ENCODE data around the gene SHCBP1L.
A peak's percentile ranks its signal among the peaks of the same experiment; 100 is the strongest.

SHCBP1L gene

DNA sequence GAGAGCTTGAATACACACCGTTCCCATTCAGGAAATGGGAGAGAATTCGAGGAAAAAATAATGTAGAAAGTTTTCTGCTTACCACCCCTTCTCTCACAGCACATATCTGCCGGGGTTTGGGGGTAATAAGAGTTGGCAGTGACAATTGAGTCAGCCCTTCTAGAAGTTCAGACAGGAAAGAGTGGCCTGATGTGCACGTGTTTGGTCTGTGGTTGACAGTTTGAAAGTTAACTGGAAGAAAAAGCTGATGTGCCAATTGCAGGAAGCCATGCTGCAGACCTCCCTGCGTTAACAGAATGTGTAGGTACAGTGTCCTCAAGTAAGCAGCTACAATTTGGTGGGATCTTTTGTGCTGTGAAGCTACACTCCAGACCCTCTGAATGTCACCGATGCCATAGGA lies 63.0 kb downstream of the SHCBP1L start:
- DNase-seq (ENCODE audit: low read depth): no peak

DNA sequence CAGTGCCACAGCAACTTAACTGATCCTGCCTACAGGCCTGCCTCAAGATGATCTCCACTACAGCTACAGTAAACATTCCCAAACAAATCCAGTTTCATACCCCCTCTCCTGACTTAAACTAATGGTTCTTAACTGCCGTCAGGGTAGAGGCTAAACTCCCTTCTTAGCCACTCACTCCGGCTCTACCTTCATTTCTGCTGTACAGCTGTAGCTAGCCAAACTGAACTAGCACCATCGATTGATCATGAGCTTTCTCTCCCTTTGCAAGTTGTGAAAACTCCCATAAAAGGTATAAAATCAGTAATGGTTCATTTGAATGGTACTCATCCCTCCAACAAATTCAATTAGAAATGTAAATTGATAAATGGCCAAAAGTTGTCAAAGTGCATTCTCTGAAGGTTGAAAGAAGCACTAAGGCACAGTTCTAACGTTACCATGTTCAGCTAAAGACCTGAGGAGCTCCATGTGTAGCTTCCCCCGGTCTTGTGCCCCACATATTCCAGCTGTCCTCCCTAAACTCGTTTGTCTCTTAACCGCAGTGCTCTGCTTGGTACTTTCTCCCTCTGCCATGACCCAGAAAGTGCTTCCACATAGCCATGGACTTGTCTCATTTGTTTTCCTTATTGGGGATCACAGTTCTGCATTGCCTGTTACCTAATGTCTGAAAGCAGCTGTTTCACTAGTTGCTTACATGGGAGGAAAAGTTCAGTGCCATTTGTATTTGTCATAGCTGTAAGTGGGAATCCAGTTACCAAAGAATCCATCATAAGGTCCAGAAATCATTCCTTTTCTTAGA lies 64.0 kb downstream of the SHCBP1L start:
- DNase-seq (ENCODE audit: low read depth): peak; percentile 21

DNA sequence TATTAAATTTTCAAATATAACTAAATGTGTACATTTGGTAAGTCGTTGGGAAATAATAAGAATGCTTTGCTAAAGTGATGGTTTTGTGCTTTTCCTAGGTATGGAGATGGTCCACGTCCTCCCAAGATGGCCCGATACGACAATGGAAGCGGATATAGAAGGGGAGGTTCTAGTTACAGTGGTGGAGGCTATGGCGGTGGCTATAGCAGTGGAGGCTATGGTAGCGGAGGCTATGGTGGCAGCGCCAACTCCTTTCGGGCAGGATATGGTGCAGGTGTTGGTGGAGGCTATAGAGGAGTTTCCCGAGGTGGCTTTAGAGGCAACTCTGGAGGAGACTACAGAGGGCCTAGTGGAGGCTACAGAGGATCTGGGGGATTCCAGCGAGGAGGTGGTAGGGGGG lies 66.0 kb downstream of the SHCBP1L start:
- DNase-seq (ENCODE audit: low read depth): no peak

DNA sequence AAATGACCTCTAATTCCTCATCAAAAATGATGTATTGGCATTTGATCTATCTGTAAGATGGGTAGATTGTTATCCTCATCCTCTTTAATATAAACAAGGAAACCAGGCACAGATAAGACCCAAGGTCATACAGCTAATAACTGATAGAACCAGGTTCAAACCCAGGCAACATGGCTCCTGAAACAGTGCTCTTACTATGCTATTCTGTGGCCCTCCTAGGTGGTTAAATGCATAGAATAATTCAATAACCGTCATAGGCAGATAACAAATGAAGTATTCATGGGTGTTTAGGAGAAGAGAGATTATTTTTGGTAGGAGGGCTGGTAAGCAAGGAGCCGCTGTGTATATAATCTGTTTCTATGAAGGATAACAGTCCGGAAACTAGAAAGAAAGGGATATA lies 67.4 kb downstream of the SHCBP1L start:
- no peak for DNase-seq (ENCODE audit: low read depth)

DNA sequence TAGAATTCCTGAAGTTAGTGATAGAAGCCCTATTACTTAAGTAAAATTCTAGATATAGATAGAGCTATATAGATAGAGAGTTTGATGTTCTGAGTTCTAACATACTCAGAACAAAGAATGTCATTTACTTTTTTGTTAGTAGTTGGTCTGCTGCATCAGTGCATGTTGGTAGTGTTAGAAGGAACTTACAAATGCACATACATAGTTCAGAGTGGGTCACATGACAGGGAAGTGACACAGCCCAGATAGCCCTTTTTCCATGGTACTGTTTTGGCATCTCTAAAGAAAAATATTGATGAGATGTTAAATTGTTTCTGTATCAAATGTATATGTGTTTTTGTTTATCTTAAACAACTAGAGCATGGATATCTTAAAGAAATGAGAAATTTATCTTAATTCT lies 68.1 kb downstream of the SHCBP1L start:
- DNase-seq (ENCODE audit: low read depth): no peak

DNA sequence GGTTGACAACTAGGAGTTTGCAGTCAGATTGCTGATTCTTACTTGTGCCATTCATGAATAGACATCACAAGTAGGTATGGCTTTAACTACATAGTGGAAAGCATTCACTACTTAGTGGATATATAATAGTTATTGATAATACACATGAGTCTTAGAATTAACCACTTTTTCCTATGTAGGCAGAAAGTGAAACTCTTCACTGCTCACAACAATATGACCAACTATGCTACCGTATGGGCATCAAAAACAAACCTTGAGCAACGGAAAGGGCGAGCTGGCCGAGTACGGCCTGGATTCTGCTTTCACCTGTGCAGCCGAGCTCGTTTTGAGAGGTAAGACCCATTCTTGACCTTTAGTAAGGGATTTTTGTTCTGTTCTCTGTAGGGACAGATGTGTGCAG lies 75.1 kb downstream of the SHCBP1L start:
- DNase-seq (ENCODE audit: low read depth): no peak

DNA sequence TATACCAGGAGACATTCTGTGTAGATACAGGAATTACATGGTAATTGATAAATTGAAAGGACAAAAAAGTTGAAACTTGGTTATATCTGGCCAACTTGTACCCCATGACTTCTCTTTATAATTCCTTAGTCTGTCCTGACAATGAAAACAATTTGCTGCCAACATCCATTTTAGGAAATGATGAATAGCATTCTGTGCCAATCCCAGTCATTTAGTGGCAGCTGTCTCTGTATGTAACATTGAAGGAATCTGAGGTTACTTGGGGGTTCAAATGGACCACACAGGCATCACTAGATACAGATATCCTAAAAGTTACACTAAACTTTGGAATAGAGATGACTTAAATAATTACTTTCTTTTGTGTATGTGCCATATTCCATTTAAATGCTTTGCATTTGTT lies 75.6 kb downstream of the SHCBP1L start:
- no peak for DNase-seq (ENCODE audit: low read depth)

DNA sequence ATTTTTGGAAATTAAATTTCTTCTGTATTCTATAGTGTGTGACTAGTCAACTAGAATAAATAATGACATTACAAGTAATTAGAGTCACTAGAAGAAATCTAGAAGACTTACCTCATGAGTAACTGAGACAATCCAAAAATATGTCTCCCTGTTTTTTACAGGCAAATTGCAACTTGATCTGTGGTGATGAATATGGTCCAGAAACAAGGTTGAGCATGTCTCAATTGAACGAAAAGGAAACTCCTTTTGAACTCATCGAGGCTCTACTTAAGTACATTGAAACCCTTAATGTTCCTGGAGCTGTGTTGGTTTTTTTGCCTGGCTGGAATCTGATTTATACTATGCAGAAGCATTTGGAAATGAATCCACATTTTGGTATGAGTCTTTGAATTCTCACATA lies 77.1 kb downstream of the SHCBP1L start:
- no peak for DNase-seq (ENCODE audit: low read depth)

DNA sequence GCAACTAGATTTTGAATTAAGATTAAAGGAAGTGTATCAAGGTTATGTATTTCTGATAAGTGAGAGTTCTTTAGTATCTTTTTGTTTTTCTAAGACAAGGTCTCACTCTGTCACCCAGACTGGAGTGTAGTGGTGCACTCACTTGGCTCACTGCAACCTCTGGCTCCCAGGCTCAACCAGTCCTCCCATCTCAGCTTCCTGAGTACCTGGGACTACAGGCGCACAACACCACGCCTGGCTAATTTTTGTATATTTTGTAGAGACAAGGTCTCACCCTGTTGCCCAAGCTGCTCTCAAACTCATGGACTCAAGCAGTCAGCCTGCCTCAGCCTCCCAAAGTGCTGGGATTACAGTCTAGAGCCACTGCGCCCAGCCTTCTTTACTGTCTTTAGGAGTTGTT lies 80.1 kb downstream of the SHCBP1L start:
- DNase-seq (ENCODE audit: low read depth): no peak

DNA sequence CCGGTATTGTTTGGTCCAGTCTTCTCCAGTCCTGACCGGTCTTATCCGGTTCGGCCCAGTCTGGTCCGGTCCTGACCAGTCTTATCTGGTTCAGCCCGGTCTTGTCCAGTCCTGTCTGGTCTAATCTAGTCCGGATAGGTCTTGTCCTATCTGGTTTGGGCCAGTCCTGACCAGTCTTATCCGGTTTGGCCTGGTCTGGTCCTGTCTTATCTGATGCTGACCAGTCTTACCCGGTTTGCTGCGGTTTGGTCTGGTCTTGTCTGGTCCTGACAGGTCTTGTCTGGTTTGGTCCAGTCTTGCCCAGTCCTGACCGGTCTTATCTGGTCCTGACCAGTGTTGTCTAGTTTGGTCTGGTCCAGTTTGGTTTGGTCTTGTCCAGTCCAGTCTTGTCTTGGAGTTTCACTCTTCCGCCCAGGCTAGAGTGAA lies 83.7 kb downstream of the SHCBP1L start:
- DNase-seq (ENCODE audit: low read depth): no peak

DNA sequence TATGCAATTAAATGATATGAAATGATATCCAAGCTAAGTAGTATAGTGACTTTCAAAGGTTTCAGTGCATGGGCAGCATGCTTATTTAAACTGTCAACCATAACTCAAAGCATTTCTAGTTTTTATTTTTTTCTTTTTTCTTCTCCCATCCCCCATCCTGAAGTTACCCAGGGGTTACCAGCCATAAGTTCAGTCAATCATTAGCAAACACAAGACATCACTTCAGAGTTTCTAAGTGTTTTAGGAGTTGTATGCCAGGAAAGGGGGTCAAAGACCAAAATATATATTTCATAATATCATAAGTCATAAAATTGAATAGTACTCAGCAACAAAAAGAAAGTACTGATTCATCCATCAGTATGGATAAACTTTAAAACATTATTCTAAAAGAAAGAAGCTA lies 85.1 kb downstream of the SHCBP1L start:
- no peak for DNase-seq (ENCODE audit: low read depth)

DNA sequence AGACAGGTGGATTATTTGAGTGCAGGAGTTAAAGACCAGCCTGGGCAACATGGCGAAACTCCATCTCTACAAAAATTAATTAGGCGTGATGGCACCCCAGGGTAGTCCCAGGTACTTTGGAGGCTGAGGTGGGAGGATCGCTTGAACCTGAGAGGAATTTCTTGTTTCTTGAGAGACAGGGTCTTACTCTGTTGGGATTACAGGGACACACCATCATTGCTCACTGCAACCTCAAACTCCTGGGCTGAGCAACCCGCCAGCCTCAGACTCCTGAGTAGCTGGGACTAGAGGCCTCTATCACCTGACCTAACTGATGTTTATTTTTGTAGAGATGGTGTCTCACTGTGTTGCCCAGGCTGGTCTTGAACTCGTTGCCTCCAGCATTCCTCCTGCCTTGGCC lies 89.0 kb downstream of the SHCBP1L start:
- DNase-seq (ENCODE audit: low read depth): no peak

DNA sequence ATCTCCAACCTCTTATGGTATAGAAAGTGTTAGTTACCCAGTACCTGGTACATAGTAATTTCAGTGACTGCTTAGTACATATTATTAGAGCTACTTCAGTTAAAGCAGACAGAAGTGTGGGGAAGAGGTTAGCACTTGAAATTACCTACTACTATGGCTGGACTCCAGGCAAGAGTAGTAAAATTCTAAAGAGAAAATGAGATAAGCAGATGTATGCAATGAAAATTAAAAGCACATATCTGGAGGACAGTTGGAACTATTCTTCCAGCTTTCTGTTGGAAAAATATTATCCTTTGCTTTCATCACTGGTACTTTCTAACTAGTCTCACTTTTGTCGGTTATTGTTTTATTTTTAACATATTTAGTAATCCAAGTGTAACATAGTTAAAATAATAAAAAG lies 90.1 kb downstream of the SHCBP1L start:
- no peak for DNase-seq (ENCODE audit: low read depth)

DNA sequence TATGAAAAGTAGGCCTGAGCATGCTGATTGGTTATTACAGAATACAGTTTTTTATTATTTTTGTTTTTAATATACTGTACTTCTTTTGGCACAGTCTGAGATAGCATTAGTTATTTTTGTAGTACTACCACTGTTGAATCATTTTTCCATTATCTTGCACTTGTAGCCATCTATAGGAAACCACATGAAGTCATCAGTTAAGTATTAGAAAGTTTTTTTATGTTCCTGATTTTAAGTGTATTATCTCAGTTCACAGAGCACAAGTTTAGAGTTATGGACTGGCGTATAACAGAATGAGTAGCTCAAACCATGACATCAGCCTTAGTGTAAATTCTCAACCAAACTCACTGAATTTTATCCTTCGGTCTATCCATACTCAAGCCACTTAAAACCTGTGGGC lies 91.0 kb downstream of the SHCBP1L start:
- no peak for DNase-seq (ENCODE audit: low read depth)

DNA sequence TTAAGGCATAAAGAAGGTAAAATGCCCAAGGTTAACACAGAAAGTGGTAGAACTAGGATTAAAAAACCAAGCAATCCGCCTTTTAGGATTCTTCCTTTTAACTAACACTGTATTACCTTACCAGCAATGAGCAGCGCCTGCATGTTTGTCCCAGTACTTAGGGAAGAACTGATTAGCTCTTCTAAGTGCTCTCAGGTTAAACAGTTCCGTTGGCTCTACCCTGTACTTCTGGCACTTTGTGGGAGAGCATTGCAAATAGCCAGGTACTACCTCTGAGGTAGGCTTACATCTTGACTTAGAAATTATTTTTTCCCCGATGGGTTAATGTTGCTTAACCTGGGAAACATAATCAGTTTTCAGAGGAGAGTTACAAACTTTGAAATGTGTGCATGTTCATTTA lies 92.3 kb downstream of the SHCBP1L start:
- no peak for DNase-seq (ENCODE audit: low read depth)

DNA sequence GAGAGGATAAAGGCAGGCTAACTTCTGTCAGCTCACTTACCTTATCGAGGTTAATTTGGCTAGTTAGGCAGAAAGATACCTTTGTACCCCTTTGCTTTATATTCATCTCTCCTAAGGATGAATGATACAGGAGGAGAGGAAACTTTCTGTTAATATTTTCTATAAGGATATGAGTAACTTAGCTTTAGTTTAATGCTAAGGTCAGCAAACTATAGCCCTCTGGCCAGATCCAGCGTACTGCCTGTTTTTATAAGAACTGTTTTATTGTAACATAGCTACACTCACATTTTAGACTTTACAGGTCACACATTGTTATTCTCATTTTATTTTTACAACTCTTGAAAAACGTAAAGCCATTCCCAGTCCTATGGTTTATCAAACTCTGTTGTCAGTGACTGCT lies 95.8 kb downstream of the SHCBP1L start:
- no peak for DNase-seq (ENCODE audit: low read depth)

DNA sequence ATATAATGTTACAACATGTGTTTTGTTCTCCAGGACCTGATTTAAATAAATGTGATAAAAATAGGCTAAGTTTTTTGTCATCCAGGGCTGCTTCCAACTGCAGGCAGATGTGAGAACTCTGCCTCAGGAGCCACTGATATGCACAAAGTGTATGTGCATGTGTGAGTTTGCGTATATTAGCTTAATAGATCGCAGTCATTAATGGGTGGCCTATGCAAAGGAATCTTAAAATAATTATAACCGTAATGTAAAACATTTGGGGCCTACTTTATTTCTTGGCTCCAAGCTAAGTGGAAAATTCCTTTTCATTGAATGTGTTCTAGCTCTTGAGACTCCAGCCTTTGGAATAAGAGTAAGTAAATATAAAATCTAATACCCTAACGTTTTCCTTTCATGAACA lies 97.1 kb downstream of the SHCBP1L start:
- no peak for DNase-seq (ENCODE audit: low read depth)

DNA sequence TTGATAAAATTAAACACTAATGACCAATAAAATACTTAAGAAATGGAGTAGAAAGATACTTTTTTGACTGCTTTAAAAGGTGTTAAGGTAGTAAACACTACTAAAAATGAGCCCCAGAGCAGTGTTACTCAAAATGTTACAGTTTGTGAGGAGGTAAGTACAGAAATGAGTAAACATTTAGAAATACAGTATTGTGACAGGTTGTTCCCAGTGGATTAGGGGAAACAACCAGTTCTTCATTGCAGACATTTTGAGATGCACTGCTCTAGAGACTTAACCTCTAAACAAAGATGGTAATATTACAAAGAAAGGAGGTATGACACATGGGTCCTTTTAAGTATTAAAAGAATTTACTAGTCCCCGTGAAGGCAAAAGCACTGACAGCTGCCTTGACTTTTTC lies 101.1 kb downstream of the SHCBP1L start:
- no peak for DNase-seq (ENCODE audit: low read depth)

DNA sequence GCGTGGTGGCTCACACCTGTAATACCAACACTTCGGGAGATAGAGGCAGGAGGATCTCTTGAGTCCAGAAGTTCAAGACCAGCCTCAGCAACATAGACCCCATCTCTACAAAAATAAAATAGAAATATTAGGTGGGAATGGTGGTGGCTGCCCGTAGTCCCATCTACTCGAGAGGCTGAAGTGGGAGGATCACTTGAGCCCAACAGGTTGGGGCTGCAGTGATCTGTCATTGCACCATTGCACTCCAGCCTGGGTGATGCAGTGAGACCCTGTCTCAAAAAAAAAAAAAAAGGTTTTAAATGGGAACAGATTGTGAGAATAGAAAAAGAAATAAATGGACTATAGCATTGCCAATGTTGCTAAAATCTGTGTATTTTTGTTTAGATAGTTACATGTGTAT lies 102.6 kb downstream of the SHCBP1L start:
- no peak for DNase-seq (ENCODE audit: low read depth)
